HepG2 (cell line): ENCODE data around the gene HERC6. TPM values are rescaled to one million over a fixed set of nuclear protein-coding genes. Genes with fewer than 3 reads are reported as not detected.

Experiments used
- ATF4 ChIP-seq, 2 experiments: fragments of 450-650 bp in 1 of 2; sonication (generic) in 1 of 2; formaldehyde crosslinking; IDR thresholded peaks; 2 replicates each; pipeline versions ENCODE4 v1.5.0 to v1.8.0; 2020 to 2022; ENCODE audit warnings: mild to moderate bottlenecking in 1 of 2, missing genetic modification reagents in 1 of 2
- CEBPG ChIP-seq: IDR thresholded peaks from 2 replicates; pipeline ENCODE4 v1.6.1; 2016
- DMAP1 ChIP-seq: IDR thresholded peaks from 2 replicates; pipeline ENCODE4 v1.6.1; 2016
- DZIP1 ChIP-seq: sonication (generic); formaldehyde crosslinking; IDR thresholded peaks from 2 replicates; pipeline ENCODE4 v1.5.0; 2020; ENCODE audit warnings: mild to moderate bottlenecking, missing genetic modification reagents
- E2F1 ChIP-seq: sonication (generic); formaldehyde crosslinking; IDR thresholded peaks from 2 replicates; pipeline ENCODE4 v1.5.0; 2020; ENCODE audit warnings: missing genetic modification reagents
- GTF3A ChIP-seq: sonication (generic); formaldehyde crosslinking; conservative IDR thresholded peaks from 2 replicates; pipeline ENCODE4 v1.4.0; 2020; ENCODE audit warnings: mild to moderate bottlenecking, missing genetic modification reagents
- MAF1 ChIP-seq: sonication (generic); formaldehyde crosslinking; IDR thresholded peaks from 2 replicates; pipeline ENCODE4 v1.5.0; 2020; ENCODE audit warnings: missing genetic modification reagents, borderline replicate concordance
- MLXIP ChIP-seq: sonication (generic); formaldehyde crosslinking; IDR thresholded peaks from 2 replicates; pipeline ENCODE4 v1.9.0; 2021; ENCODE audit warnings: missing genetic modification reagents, borderline replicate concordance
- NFIC ChIP-seq: IDR thresholded peaks from 2 replicates; pipeline ENCODE4 v1.6.1; 2012; ENCODE audit warnings: mild to moderate bottlenecking, low read length, inconsistent platforms
- POGK ChIP-seq: sonication (generic); formaldehyde crosslinking; conservative IDR thresholded peaks from 2 replicates; pipeline ENCODE4 v1.8.0; 2022; ENCODE audit warnings: mild to moderate bottlenecking, moderate library complexity, missing genetic modification reagents
- RARG ChIP-seq: sonication (generic); formaldehyde crosslinking; IDR thresholded peaks from 2 replicates; pipeline ENCODE4 v1.4.0; 2020; ENCODE audit warnings: low read depth, mild to moderate bottlenecking, missing genetic modification reagents
- SIN3A ChIP-seq: IDR thresholded peaks from 2 replicates; pipeline ENCODE4 v1.6.1; 2011; ENCODE audit warnings: low read depth, mild to moderate bottlenecking, control low read depth, low read length, borderline replicate concordance
- ZBTB43 ChIP-seq: sonication (generic); formaldehyde crosslinking; conservative IDR thresholded peaks from 2 replicates; pipeline ENCODE4 v1.4.0; 2020; ENCODE audit warnings: missing genetic modification reagents
- ZUFSP ChIP-seq: sonication (generic); formaldehyde crosslinking; IDR thresholded peaks from 2 replicates; pipeline ENCODE4 v1.9.0; 2021; ENCODE audit warnings: missing genetic modification reagents, mild to moderate bottlenecking, borderline replicate concordance
- polyA plus RNA-seq, 8 experiments: library from polyadenylated mRNA; depleted of rRNA in 3 of 8; stranded (reverse) in 7 of 8; unstranded in 1 of 8; fragments of >200 nt; fragmentation: Illumina TruSeq in 4 of 8; extraction: Trizol in 4 of 8; gene quantifications; 2 replicates each; pipeline versions ENCODE4 v1.2.1 to v1.2.3, GENCODE V29; 2011 to 2016; ENCODE audit warnings: low read depth in 4 of 8, missing spikeins in 1 of 8, mixed read lengths in 1 of 8; ENCODE audit not compliant: insufficient read depth in 1 of 8
- total RNA-seq, 5 experiments: library from RNA; depleted of rRNA; stranded (reverse); fragments of >200 nt; fragmentation: Illumina TruSeq; extraction: Trizol; gene quantifications; 2 replicates each; pipeline ENCODE4 v1.2.3, GENCODE V29; 2016; ENCODE audit warnings: low read depth in 1 of 5

HERC6 gene
- total and polyA plus RNA-seq, 2 of the 13 experiments (the other 11 are each of a cell fraction or from before 2014, with no cell fraction given): 0.50 to 2.0 TPM

- TF ChIP-seq E2F1 (no peak), POGK (CRISPR knock-in tag) (no peak; the same call in none of the 2 replicates), GTF3A (CRISPR knock-in tag) (no peak), NFIC (no peak), RARG (CRISPR knock-in tag) (no peak), DMAP1 (CRISPR knock-in tag) (0 out of 2 replicates have a peak, but pooled peaks have one; percentile 34), DZIP1 (CRISPR knock-in tag) (no peak), ZBTB43 (CRISPR knock-in tag) (no peak), MLXIP (CRISPR knock-in tag) (no peak), ZUFSP (CRISPR knock-in tag) (no peak), SIN3A (no peak), CEBPG (CRISPR knock-in tag) (no peak), ATF4 (CRISPR knock-in tag; IDR thresholded peaks at IDR 0.05) (peak in 1 of 2 experiments; percentile 26; a peak in 1 of 4 replicates), MAF1 (no peak)
Measured at GRCh38 chr4:88378691-88379559, at the start of gene HERC6 (continued).
